Skeletal muscle cell (primary cell): ENCODE measurements around the gene ITK.

ENCODE experiments used
- DNase-seq: peaks from one replicate; pipeline ENCODE4 v3.0.0-alpha.2; 2010; ENCODE audit warnings: low read depth
- H3K4me3 ChIP-seq: 2 replicates; pipeline ENCODE4 v1.5.1; 2011; ENCODE audit warnings: low read depth, mild to moderate bottlenecking, control low read depth, low read length, moderate library complexity

The ITK gene

DNA sequence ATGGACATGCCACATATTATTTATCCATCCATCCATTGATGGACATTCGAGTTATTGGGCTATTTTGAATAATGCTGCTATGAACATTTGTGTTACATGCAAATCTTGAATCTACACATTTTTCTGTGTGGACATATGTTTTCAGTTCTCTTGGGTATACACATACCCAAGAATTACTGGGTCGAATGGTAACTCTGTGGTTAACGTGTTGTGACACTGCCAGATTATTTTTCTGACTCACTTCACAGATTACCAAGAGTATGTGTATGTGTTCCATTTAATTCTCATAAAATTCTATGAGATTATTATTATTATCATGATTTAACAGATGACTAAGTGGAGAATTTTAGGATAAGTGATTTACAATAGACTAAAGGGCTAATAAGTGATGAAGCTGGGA is 112.0 kb downstream of the ITK start:
- no peak overlapping the region for H3K4me3 ChIP-seq
- DNase-seq, result no peak

DNA sequence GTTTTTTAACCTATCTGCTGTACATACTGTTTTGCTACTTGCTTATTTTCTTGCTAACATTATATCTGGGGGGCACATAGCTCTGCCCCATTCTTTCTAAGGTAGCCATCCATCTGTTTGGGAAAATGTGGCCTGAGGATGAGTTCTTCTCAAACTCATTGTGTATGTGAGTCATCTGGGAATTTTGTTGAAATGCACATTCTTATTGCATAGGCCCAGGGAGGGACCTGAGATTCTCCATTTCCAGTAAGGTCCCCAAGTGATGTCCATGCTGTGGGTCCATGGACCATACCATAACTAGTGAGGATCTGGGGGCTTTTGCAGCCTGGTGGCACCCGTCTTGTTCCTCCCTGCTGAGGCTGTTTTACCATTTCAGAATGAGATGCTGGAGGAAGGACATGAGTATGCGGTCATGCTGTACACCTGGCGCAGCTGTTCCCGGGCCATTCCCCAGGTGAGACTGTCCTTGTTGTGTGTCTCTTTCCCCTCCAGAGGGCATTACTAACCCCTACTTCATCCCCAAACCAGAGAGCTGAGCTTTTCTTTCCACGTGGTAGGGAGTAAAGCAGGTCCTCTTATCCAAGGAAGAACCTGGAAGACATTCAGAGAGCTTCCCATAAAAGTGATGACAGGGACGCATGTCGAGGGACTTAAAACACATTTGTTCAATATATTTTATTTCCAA is 113.9 kb downstream of the ITK start:
- DNase-seq, result no peak
- H3K4me3 ChIP-seq, result no peak overlapping the region

DNA sequence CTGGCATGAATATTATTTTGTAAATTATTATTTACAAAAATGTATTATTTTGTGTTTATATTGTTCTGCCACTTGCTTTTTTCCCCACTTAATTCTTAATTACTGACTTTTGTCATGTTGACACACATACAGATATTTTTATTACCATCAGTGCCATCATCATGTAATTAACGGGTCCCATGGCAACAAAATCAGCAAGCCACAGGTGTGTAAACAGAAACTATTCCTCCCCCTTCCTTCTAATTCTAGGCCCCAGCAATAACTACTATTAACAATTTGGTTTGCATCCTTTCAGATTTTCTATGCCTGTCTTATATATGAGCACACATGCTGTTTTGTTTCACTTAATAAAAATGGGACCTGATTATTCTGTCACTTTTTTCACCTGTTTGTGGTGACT is 114.6 kb downstream of the ITK start:
- no peak for DNase-seq
- no peak overlapping the region for H3K4me3 ChIP-seq

DNA sequence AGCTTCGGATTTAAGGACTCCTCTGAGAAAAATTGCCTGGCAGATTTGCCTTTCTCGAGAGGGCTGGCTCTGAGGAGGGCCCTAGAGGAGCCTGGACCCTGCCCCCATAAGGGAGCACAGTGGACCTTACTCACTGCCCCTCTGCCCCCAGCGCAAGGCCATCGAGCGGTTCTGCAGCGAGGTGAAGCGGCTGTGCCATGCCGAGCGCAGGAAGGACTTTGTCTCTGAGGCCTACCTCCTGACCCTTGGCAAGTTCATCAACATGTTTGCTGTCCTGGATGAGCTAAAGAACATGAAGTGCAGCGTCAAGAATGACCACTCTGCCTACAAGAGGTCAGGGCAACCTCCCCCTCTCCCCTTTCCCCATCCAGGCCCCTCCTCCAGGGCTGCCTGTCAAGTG is 119.9 kb downstream of the ITK start:
- DNase-seq, result no peak
- H3K4me3 ChIP-seq, result no peak overlapping the region

DNA sequence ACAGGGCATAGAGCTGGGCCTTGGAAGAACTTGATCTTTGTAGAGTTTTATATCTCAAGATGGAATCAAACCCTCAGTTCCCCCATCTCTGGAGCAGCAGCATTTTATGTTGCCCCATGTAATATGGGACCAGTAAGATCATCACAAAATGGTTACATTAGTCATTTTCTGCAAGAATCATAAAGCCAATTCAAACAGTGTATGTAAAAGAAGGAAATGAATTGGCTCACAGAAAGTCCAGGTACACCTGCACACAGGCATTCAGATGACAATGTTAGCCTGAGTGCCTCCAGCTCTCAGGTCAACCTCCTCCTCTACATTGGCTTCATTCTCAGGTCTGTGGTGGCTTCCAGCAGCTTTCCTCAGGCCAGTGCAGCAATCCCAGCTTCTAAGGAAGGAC is 120.4 kb downstream of the ITK start:
- DNase-seq, result no peak
- no peak overlapping the region for H3K4me3 ChIP-seq

DNA sequence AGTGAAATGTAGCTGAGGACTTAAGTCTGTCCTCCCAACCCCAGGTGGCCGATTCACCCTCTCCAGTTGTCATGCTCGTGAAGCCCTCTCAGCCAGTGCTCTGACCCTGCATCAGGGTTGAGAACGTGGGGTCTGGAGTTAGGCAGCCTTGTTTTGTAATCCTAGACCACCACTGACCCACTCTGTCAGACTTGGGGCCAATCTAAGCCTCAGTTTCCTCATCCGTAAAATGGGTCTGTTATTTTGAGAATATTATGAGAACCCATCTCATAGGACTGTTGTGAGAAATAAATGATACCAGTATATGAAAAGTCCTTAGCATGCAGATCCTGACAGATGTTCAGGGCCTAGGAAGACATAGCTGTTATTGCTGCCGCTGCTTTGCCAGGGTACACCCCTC is 122.4 kb downstream of the ITK start:
- no peak for DNase-seq
- no peak overlapping the region for H3K4me3 ChIP-seq

DNA sequence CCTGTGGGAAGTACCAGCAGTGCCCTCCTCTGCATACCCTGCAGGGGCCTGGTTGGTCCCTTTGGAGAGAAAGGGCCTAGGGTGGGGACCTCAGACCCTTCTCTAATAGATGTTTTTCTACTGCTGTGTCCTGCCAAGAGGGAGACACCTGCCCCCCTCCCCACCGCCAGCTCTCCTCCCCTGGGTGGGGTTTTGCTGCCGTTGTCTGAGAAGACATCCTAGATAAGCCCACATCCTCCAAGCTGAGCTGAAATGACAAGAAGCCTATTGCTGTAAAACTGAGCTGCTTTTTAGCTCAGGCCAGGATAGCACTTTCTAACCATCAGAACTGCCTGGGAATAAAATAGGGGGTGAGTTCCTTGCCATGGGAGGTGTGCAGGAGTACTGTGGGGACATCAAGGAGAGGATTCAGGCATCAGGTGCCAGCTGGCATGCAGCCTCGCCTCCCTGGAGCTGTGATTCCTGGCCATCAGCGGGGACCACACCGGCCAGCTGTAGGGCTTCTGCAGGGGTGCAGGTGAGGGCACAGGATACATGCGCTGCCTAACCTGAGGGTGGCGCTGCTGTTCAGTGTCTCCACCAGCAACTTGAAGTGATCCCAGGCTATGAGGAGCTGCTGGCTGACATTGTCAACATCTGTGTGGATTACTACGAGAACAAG is 123.2 kb downstream of the ITK start:
- H3K4me3 ChIP-seq, result no peak overlapping the region
- DNase-seq, result no peak
